HG03520 (cell line): Measurements from ENCODE around the gene TPCN1.

Source experiments
- ATAC-seq: cut with Tn5 transposase; IDR thresholded peaks from one replicate; pipeline ENCODE4 v1.9.1; 2021; ENCODE audit warnings: mild to moderate bottlenecking, moderate library complexity; ENCODE audit not compliant: unreplicated experiment

Gene TPCN1

DNA sequence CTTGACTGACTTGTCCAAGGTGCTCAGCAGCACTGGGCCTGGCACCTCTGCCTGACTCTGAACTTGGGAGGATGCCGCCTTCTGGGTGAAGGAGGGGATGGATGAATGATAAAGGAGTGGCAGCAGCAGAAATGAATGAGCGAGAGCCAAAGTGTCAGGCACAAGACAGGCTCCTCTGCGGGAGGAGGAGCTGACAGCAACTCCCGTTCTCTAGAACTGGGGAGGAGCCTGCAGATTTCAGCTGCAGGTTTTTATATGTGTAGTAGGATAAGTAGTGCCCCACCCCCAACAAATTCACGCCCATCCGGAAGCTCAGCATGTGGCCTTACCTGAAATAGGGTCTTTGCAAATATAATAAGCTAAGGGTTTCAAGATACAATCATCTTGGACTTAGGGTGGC lies 80.5 kb downstream of the TPCN1 start:
- ATAC-seq = no peak

DNA sequence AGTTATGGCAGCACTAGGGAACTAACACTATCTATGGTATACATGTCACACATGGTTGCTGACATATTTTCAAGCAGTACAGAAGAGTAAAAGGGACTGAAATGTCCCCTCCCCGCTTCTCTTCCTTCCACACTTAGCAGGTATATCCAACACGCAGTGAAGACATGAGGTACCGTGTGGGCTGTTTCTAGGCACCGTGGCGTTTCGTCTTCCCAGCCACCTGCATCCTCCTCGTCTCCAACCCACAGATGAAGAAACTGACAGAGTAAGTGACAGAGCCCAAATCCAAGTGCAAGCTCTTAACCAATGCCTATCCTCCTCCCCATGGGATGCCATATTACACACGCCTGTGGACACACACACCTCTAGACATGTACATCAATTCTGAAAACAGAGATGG lies 81.2 kb downstream of the TPCN1 start:
- ATAC-seq = no peak

DNA sequence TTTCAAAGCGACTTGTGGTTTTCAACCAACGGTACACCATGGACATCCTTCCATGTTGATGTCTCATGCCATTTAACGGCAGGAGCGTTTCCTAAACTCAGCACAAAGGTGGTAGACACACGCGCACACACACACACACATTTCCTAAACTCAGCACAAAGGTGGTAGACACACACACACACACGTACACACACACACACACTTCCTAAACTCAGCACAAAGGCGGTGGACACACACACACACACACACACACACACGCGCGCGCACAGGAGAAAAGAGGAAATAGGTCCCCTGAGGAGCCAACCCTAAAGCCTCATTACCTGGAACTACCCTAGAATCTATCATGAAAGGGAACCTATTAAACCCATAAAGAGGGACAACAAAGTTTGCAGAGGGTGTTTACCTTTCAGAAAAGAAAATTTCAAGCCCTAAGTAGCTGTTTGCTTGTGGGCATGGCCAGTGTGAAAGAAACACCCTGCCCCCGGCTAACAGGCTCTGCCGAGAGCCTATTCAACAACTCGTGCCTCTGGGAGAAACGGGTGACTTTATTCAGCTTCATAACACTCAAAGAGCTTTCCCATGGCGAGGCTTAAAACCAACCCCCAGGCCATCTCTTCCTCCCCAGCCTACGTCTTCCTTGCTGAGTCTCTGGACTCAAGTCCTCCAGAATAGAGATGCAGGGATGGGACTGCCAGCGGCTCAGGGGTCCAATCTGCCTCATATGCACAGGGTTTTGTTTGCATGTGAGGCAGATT lies 81.8 kb downstream of the TPCN1 start:
- no peak for ATAC-seq

DNA sequence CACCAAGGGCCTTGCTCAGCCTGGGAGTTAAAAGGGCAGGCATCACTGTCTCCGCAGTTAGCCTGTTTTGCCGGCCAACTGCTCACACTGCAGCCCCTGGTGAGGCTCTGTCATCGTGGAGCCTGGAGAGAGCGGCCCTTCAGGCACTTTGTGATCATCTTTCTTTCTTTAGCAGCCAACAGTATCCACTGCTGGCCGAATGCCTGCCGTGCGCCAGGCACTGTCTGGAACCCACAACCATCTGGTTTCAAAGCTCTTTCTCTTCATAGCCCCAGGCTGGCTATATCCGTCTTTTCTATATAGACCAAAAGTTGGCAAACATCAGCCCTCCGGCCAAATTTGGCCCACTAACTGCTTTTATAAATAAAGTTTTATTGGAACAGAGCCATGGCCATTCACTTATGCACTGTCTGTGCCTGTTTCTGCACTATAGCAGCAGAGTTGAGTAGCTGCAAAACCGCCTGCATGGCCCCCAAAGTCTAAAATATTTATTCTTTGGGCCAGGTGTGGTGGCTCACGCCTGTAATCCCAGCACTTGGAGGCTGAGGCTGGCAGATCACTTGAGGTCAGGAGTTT lies 84.1 kb downstream of the TPCN1 start:
- no peak for ATAC-seq

DNA sequence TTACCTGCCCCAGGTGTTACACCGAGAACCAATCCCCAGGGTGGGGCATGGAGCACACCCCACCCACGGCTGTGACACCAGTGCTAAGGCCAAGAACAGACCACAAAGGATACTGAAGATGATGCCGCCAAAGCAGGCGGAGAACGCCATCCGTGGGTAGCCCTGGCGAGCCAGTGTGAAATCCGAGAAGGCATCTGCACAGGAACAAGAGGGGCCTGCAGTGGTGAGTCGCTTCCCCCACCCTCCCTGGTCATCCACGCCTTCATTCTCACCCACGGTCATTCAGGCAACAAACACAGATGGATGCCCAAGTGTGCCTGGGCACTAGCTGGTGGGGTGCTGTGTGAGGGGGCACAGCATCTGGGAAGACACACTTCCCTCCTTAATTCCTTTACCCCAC lies 85.1 kb downstream of the TPCN1 start:
- ATAC-seq = no peak

DNA sequence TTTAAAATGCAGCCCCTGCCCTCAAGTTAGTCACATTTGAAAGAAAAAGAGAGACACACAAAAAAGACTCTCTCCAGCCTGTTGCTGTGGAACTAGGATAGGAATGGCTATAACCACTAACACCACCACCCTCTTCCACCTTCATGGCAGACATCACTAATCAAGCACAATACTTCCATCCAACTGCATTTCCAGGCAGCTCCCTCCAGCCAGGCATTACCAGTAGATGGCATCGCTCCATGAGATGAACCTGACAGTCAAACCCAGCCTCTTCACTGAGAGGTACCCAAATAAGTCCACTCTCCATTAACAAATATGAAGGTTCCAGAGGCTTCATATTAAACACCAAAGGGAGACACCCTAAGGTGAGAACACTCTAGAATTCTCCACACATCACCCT lies 89.2 kb downstream of the TPCN1 start:
- no peak for ATAC-seq

DNA sequence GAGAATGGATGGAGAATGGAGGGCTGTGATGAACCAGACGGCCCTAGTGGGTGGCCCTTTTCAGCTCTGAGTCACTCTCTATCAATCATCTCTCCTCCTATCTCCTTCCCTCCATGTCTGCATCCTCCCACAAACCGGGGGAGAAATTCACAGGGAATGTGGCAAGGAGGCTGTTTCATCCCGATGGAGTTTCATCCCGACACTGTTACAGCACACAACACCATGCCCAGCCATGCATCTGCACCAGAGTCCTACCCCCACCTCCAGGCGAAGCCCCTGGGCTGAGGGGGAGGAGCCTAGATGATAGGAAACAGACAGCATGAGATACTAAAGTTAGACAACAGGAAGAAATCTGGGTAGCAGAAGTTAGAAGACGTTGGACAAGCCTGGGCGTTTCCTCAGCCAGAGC lies 92.9 kb downstream of the TPCN1 start:
- ATAC-seq = no peak

DNA sequence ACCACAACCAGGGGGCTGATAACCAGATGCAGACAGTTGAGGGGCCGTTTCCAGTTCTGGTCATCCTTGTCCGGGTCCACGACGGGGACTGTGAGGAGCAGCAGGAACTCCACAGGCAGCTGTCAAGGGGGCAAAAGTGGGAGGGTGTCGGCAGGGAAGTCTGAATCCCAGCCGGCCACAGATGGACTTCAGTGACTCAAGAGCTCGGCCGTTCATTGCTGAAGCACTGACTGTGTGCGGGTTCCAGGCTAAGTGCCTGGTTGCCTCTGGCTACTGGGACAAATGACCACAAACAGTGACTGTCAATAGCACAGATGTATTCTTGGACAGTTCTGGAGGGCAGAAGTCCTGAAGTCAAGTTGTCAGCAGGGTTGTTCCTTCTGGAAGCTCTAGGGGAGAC lies 94.1 kb downstream of the TPCN1 start:
- ATAC-seq = no peak

DNA sequence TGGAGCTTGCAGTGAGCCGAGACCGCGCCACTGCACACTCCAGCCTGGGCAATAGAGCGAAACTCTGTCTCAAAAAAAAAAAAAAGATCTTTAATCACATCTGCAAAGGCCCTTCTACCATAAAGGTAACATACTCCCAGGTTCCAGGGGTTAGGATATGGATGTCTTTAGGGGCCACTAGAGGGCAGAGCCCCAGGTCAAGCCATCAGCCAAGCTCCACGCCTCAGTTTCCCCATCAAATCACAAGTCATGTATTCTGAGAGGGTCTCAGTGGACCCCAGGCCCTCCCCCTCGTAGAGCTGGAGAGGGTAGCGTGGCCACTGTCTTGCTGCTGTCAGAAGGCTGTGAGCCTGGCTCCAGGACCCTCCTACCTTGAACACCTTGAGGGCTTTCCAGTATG lies 94.9 kb downstream of the TPCN1 start:
- ATAC-seq = no peak

DNA sequence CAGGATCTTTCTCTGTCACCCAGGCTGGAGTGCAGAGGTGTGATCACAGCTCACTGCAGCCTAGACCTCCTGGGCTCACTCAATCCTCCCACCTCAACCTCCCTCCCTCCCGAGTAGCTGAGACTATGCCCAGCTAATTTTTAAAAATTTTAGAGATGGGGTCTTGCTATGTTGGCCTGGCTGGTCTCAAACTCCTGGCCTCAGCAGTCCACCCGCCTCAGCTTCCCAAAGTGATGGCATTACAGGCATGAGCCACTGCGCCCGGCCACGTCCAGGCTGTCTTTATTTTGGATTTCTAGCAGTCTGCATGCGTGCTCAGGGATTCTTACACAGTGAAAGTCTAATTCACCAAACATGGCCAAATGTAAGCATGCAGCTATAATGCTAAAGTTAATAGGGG lies 95.9 kb downstream of the TPCN1 start:
- ATAC-seq = no peak

DNA sequence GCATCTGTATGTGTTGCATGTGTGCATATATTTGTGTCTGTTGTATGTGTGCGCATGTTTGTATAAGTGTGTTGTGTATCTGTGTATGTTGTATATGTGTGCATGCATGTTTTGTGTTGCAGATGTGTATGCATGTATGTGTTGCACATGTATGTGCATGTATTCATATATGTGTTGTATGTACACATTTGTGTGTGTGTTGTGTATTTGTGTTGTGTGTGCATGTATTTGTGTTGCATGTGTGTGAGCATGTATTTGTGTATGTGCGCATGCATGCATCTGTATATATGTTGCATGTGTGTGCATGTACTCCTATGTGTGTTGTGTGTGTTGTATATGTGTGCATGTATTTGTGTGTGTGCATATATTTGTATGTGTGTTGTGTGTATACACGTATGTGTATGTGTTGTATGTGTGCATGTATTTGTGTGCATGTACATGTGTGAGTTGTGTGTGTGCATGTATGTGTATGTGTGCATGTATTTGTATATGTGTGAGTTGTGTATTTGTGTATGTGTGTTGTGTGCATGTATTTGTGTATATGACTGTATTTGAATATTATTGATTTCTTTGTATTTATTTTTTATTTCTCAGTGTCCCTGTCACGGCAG lies 96.9 kb downstream of the TPCN1 start:
- no peak for ATAC-seq

DNA sequence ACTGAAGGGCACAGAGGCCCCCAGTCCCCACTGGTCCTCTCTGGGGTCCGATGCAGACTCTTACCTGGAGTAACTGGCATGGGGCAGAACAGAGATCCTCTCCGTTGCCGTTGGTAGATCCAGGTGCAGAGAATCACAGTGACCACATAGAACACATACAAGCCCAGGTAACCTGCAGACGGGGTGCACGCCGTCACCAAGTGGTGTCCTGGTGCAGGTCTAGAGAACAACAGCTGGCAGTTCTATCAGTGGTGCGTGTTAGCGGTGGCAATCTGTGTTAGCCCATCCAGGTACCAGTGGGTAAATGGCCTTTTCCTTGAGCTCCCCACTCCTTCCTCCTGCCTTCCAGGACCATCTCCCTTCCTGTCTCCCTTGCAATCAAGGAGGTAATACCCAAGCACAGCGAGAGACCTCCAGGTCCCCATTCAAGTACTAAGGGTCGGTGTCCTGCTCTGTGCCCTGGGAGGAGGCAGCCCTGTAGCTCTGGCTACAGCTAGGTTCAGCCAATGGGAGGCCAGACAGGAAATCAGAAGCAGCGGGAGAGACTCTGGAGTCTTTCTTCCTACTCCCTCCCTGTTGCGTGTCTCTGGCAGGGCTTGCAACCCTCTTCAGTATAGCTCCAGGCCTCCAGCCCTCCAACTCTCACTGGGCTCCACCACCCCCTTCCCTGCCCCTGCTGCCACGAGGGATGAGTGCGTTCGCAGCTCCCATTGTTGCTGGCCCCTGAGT lies 97.8 kb downstream of the TPCN1 start:
- no peak for ATAC-seq

DNA sequence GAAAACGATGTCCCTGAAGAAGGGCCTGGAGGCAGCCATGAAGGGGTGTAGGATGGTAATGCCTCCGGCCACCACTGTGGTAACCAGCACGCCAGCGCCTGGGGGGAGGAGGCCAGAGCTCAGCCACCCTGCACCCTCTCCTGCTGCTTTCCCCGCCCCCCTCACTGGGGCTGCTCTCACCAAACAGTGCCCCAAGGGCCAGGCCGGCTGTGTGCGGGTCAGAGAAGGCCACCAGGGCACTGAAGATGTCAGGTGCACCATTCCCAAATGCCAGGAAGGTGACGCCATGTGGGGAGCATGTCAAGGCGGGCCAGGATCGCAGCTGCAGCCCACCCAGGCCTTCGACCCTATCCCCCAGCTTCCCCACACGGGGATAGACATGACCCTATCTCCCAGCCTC lies 99.1 kb downstream of the TPCN1 start:
- ATAC-seq = no peak

DNA sequence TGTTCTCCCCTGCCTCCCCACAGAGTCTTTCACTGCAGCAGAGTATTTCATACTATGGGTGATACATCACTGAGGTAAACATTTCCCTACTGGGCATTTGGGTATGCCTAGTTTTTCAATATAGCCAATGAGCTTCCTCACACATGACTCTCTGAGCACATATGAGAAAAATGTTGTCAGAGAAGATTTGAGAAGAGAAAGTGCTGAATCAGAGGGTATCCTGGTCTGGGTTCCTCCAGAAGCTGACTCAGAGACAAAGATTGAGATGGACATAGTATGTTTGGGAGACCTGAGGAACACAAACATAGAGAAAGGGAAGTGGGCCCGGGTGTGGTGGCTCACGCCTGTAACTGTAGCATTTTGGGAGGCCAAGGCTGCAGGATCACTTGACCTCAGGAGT lies 101.1 kb downstream of the TPCN1 start:
- ATAC-seq = no peak

DNA sequence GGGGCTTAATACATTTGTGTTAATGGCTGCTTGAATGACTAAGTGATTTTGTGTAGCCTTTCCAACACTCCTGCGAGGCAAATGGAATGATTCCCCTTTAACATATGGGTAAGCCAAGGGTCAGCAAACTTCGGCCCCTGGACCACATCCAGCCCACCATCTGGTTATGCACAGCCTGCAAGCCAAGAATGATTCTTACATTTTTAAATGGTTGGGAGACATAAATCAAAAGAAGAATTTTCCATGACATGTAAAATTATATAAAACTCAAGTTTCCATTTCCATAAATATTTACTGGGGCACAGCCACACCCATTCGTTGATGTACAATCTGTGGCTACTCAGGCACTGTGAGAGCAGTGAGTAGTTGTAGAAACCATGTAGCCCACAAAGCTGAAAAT lies 104.7 kb downstream of the TPCN1 start:
- ATAC-seq = no peak

DNA sequence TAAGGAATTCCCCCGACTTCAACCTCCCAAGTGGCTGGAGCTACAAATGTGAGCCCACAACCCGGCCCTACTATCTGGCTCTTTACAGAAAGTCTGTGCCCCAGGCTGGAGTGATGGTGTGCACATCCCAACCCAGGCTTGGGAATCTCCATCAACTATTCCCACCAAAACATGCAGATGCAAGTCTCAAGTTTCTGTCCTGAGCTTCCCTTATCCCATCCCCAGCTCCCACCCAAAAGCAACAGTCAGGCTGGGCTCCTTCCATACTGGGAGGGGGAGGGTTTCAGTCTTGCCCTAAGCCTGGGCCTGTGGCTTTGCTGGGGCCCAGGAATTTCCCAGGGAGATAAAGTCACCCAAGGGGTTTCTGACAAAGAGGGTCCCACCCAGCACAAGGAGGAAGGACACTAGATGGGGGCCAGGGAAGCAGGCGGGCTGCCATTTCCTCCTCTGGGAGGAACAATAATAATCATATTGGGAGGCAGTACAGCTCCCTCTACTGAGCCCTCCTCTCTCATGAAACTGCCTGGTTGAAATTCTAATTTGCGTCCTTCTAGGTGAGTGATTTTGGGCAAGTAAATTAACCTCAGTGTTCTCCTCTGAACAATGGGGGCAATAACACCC lies 105.6 kb downstream of the TPCN1 start:
- ATAC-seq = no peak

DNA sequence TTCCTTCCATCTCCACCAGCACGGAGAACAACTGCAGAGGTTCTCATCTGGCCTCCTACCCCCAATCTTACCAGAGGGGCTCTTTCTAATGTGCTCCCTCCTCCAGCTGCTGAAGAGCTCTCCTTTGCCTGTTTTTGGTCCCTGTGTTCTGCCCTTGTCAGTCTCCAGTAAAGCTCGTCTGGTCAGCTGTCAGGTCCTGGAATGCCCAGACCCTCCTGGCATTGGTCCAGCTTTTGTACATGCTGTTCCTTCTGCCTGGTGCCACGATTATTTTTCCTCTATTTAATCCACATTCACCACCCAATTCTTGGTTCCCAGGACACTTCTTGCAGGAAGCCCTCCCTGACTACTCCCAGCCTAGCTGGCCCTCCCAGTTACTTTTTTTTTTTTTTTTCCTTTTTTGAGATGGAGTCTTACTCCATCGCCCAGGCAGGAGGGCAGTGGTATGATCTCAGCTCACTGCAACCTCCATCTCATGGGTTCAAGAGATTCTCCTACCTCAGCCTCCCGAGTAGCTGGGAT lies 107.2 kb downstream of the TPCN1 start:
- no peak for ATAC-seq

DNA sequence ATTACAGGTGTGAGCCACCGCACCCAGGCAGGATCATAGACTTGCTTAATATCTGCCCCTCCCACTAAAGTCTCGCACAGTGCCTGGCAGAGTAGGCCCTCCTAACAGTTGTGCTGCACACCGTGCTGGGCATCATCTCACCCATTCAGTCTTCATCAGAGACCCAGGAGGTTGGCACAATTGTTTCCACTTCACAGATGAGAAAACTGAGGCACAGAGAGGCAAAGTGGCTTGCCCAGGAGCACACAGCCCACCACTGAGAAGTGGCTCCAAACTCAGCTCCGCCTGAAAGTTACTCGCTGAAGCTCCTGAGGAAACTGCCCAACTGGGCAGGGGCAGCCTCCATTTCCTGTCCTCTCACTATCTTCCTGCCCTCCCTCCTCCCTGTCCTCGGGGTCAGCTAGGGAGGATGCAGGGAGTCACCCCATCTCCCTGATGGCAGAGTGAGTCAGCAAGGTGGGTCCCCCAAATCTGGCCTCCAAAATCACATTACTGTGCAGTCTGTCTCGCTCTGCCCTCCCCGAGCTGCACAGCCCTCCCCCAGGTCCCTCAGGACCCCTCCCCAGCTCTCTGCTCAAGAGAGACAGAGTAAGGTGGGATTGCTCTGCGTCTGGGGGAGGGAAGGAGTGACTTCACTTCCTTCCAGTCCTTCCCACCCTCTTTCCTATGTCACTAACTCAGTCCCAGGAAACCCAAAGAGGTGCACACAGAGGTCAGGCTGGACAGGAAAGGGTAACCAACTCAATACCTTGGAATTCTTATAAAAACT lies 107.9 kb downstream of the TPCN1 start:
- ATAC-seq = no peak

DNA sequence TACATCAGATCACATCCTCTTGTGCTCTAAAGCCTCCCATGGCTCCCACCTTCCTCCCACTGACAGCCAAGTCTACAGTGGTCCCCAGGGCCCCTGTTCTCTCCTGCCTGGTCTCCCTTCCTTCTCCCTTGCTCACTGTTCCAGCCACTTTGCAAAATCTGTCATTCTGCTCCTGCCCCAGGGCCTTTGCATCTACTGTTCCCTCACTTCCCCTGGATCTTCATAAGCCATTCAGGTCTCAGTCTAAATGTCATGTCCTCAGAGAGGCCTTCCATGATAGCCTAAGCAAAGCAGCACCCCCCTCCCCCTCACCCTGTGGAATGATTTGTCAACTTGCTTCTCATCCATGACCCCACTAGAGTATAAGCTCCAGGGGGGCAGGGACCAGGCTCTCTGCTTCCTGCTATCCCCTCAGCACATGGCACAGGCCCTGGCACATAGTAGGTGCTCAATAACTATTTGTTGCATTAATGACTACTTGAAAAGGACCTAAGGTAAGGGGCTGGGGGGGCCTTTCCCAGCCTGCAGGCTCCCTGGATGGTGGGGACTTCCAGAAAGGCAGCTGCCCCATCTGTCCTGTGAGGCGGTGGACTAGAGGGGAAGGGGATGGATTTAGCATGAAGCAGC lies 108.6 kb downstream of the TPCN1 start:
- no peak for ATAC-seq

DNA sequence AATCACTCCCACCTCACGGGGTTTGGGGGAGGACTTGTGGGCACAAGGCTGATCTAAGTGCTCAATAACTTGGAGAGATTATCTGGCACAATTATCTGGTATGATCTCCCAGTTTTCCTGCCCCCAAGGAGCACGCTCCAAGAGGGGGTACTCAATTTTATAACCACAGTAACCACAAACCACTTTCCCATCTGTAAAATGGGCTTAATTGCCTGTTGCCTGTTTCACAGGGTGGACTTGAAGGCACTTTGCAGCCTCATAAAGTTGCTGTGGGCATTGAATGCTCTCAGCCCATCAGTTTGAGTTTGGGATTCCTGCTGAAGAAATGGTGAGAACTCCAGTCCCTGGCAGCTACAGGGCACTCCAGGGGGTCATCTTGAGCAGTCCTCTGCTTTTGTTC lies 109.2 kb downstream of the TPCN1 start:
- no peak for ATAC-seq
